Retinal pigment epithelial cell (primary cell): ENCODE measurements around the gene NARS2.

Experiments
- DNase-seq: peaks from one replicate; pipeline ENCODE4 v3.0.0-alpha.2; 2010; ENCODE audit warnings: low read depth
- H3K4me3 ChIP-seq: 2 replicates; pipeline ENCODE4 v1.5.1; 2011; ENCODE audit warnings: mild to moderate bottlenecking, low read length, control low read depth, moderate library complexity
- CTCF ChIP-seq: conservative IDR thresholded peaks from 2 replicates; pipeline ENCODE4 v1.5.1; 2011; ENCODE audit warnings: low read depth, low read length, control low read depth, inconsistent platforms

Gene NARS2

GRCh38 chr11:78540256-78540655 is 34.4 kb downstream of the NARS2 start:
- H3K4me3 ChIP-seq, result no peak overlapping the region
- TF ChIP-seq CTCF, result no peak
- DNase-seq, result no peak

- no peak overlapping the region for H3K4me3 ChIP-seq
- no peak for DNase-seq
- no peak for TF ChIP-seq CTCF
These were observed 35.2 kb downstream of the NARS2 start for GRCh38 chr11:78539506-78539905.

- H3K4me3 ChIP-seq, result no peak overlapping the region
- no peak for TF ChIP-seq CTCF
- DNase-seq, result no peak
These were observed 37.7 kb downstream of the NARS2 start for GRCh38 chr11:78536933-78537332.

- TF ChIP-seq CTCF, result no peak
- DNase-seq, result no peak
- no peak overlapping the region for H3K4me3 ChIP-seq
These were observed 38.7 kb downstream of the NARS2 start for GRCh38 chr11:78535920-78536319.

- no peak for TF ChIP-seq CTCF
- H3K4me3 ChIP-seq, result no peak overlapping the region
These were observed 39.6 kb downstream of the NARS2 start for GRCh38 chr11:78535027-78535426.

GRCh38 chr11:78533399-78533798 is 41.3 kb downstream of the NARS2 start:
- no peak overlapping the region for H3K4me3 ChIP-seq
- TF ChIP-seq CTCF, result no peak
- no peak for DNase-seq

More at GRCh38 chr11:78535027-78535426, 39.6 kb downstream of the NARS2 start:
- DNase-seq, result no peak

GRCh38 chr11:78532991-78533390 is 41.7 kb downstream of the NARS2 start:
- DNase-seq, result no peak
- no peak for TF ChIP-seq CTCF

More at GRCh38 chr11:78532991-78533390, 41.7 kb downstream of the NARS2 start:
- no peak overlapping the region for H3K4me3 ChIP-seq
